AG09319 (cell line): ENCODE data around the gene SGSM1.
"Not testable (repeated sequence)": the region's sequence is repeated elsewhere in the genome, so short reads cannot be mapped to it uniquely, and the experiment has no call there.

Source experiments
- DNase-seq: peaks from one replicate; pipeline ENCODE4 v3.0.0-alpha.2; 2010; ENCODE audit warnings: low read depth; ENCODE audit errors: extremely low read depth
- CTCF ChIP-seq: IDR thresholded peaks from 2 replicates; pipeline ENCODE4 v1.5.1; 2011; ENCODE audit warnings: low read depth, mild to moderate bottlenecking, inconsistent platforms, low read length, moderate library complexity

The SGSM1 gene

GRCh38 chr22:24901448-24901847 is 95.4 kb downstream of the SGSM1 start:
- no peak for DNase-seq
- no peak for TF ChIP-seq CTCF

- TF ChIP-seq CTCF, result no peak
- DNase-seq, result no peak
These were observed 99.9 kb downstream of the SGSM1 start for GRCh38 chr22:24905909-24906308.

GRCh38 chr22:24907101-24907500 is 101.1 kb downstream of the SGSM1 start:
- not testable (repeated sequence) for DNase-seq

DNA sequence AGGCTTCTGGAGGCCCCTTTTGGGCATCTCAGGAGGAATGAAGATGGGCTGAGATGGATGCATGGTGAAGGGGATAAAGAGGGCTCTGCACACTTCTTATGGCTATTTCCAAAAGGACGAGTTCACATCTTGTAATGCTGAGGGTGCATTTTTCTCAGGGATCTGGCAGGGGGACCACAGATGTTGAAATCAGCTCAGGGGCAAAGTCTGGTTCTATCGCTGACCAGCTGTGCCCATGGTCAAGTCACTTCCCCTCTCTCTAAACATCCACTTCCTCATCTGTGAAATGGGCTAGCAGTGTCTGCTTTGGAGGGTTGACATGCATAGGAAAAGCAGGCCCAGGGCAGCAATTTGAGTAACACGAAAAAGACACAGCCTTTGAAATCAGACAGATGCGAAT is 114.0 kb downstream of the SGSM1 start:
- no peak for TF ChIP-seq CTCF
- no peak for DNase-seq

- TF ChIP-seq CTCF, result no peak
- DNase-seq, result no peak
These were observed 119.8 kb downstream of the SGSM1 start for GRCh38 chr22:24925586-24926427.

- no peak for DNase-seq
- no peak for TF ChIP-seq CTCF
These were observed 120.4 kb downstream of the SGSM1 start for GRCh38 chr22:24926428-24926725.

DNA sequence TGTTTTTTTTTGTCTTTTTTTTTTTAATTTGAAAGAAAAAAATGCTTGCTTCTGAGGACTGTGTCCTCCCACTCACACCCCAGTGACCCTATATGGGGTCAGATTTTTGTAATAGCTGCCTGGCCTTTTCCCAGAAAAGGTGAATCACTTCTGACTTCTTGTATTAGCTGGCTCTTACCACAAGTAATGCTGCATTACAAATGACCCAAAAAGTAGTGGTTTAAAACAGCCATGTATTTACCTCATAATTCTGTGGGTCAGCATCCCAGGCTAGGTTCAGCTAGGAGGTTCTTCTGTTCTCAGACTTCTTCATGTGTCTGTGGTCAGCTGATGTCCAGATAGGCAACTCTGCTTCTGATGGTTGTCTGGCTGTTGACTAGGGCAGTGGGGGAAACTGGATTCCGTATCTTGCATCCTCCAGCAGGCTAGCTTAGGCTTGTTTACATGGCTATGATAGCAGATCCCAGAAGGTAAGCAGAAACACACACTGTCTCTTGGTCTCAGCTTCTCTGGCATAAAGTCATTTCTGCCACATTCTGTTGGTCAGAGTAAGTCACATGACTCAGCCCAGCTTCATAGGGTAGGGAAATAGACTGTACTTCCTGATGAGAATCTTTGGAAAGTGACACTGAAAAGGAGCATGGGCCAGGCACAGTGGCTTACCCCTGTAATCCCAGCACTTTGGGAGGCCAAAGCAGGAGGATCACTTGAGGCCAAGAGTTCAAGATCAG is 121.0 kb downstream of the SGSM1 start:
- TF ChIP-seq CTCF, result no peak
- no peak for DNase-seq
